NCI-H1092 (cell line): ENCODE measurements around the gene LRIT1.
"Not testable (repeated sequence)": the region's sequence is repeated elsewhere in the genome, so short reads cannot be mapped to it uniquely, and the experiment has no call there.

ENCODE experiments used
- DNase-seq: peaks from one replicate; lab custom pipeline; 2025; lab: John Stamatoyannopoulos, UW

Gene LRIT1

GRCh38 chr10:84241185-84241790 is at the start of gene LRIT1:
TSS of gene LRIT1 (minus strand) at chr10:84241546. CDS start at chr10:84241439, 107 bp downstream.
- DNase-seq: no peak

- DNase-seq: no peak
Measured at GRCh38 chr10:84290235-84290634, 48.9 kb upstream of the LRIT1 start.

- DNase-seq: no peak
Measured at GRCh38 chr10:84289521-84290200, 48.3 kb upstream of the LRIT1 start.

GRCh38 chr10:84288151-84288550 is 46.8 kb upstream of the LRIT1 start:
- no peak for DNase-seq

- no peak for DNase-seq
Measured at GRCh38 chr10:84286695-84287094, 45.3 kb upstream of the LRIT1 start.

GRCh38 chr10:84279876-84280475 is 38.6 kb upstream of the LRIT1 start:
- not testable (repeated sequence) for DNase-seq

- DNase-seq: no peak
Measured at GRCh38 chr10:84270708-84271107, 29.4 kb upstream of the LRIT1 start.

- no peak for DNase-seq
Measured at GRCh38 chr10:84269773-84270172, 28.4 kb upstream of the LRIT1 start.

GRCh38 chr10:84269162-84269561 is 27.8 kb upstream of the LRIT1 start:
- no peak for DNase-seq

GRCh38 chr10:84267503-84268126 is 26.3 kb upstream of the LRIT1 start:
- DNase-seq: no peak

- peak; percentile 28 for DNase-seq
Measured at GRCh38 chr10:84265418-84265817, 24.1 kb upstream of the LRIT1 start.

- DNase-seq: peak; percentile 53
Measured at GRCh38 chr10:84264611-84265141, 23.3 kb upstream of the LRIT1 start.

GRCh38 chr10:84263716-84264115 is 22.4 kb upstream of the LRIT1 start:
- no peak for DNase-seq

GRCh38 chr10:84262190-84262956 is 21.0 kb upstream of the LRIT1 start:
- DNase-seq: no peak

GRCh38 chr10:84261236-84261915 is 20.0 kb upstream of the LRIT1 start:
- DNase-seq: no peak

- DNase-seq: no peak
Measured at GRCh38 chr10:84258034-84258695, 16.8 kb upstream of the LRIT1 start.

- DNase-seq: no peak
Measured at GRCh38 chr10:84257343-84258020, 16.1 kb upstream of the LRIT1 start.

- DNase-seq: peak; percentile 11
Measured at GRCh38 chr10:84256510-84257342, 15.4 kb upstream of the LRIT1 start.
